ENCODE results near the gene FNIP2.

Gene FNIP2

GRCh38 chr4:158776106-158776505, 7.3 kb downstream of the FNIP2 start:
- DNase-seq (ENCODE audit: insufficient read length, low spot score): no peak
- no peak for TF ChIP-seq TAF1 (IDR thresholded peaks at IDR 0.05; ENCODE audit: low read depth, low read length)
- no peak for TF ChIP-seq POLR2AphosphoS5 (IDR thresholded peaks at IDR 0.05; ENCODE audit: low read depth, low read length)
- FAIRE-seq: no peak

GRCh38 chr4:158777423-158778155, 8.8 kb downstream of the FNIP2 start:
- TF ChIP-seq SPI1 (IDR thresholded peaks at IDR 0.05; ENCODE audit: low read depth, low read length) (no peak), POLR2A (IDR thresholded peaks at IDR 0.05; ENCODE audit: low read depth, low read length) (no peak), PAX5 (IDR thresholded peaks at IDR 0.05; ENCODE audit: insufficient read depth, low read length, severe bottlenecking) (no peak), TAF1 (IDR thresholded peaks at IDR 0.05; ENCODE audit: low read depth, low read length) (no peak), POLR2AphosphoS5 (IDR thresholded peaks at IDR 0.05; ENCODE audit: low read depth, low read length) (no peak), POU2F2 (IDR thresholded peaks at IDR 0.05; ENCODE audit: low read depth, low read length) (no peak)
- FAIRE-seq (peak; percentile 51), DNase-seq (ENCODE audit: insufficient read length, low spot score) (no peak)

GRCh38 chr4:158778156-158778711, 9.4 kb downstream of the FNIP2 start:
- peak; percentile 66 for FAIRE-seq
- DNase-seq (ENCODE audit: insufficient read length, low spot score): peak; percentile 6
- TF ChIP-seq SPI1 (IDR thresholded peaks at IDR 0.05; ENCODE audit: low read depth, low read length): peak; percentile 38; the same call in 1 of the 2 replicates
- TF ChIP-seq TAF1 (IDR thresholded peaks at IDR 0.05; ENCODE audit: low read depth, low read length): no peak
- no peak for TF ChIP-seq POLR2A (IDR thresholded peaks at IDR 0.05; ENCODE audit: low read depth, low read length)
- peak; percentile 88 for TF ChIP-seq POU2F2 (IDR thresholded peaks at IDR 0.05; ENCODE audit: low read depth, low read length)
- no peak for TF ChIP-seq POLR2AphosphoS5 (IDR thresholded peaks at IDR 0.05; ENCODE audit: low read depth, low read length)
- TF ChIP-seq PAX5 (IDR thresholded peaks at IDR 0.05; ENCODE audit: insufficient read depth, low read length, severe bottlenecking): no peak

GRCh38 chr4:158778712-158779111, 9.9 kb downstream of the FNIP2 start:
- DNase-seq (ENCODE audit: insufficient read length, low spot score): no peak
- FAIRE-seq: no peak
- TF ChIP-seq SPI1 (IDR thresholded peaks at IDR 0.05; ENCODE audit: low read depth, low read length) (no peak), TAF1 (IDR thresholded peaks at IDR 0.05; ENCODE audit: low read depth, low read length) (no peak), POLR2A (IDR thresholded peaks at IDR 0.05; ENCODE audit: low read depth, low read length) (no peak), POLR2AphosphoS5 (IDR thresholded peaks at IDR 0.05; ENCODE audit: low read depth, low read length) (no peak), POU2F2 (IDR thresholded peaks at IDR 0.05; ENCODE audit: low read depth, low read length) (no peak)

GRCh38 chr4:158781963-158782362, 13.1 kb downstream of the FNIP2 start:
- TF ChIP-seq POLR2A (IDR thresholded peaks at IDR 0.05; ENCODE audit: low read depth, low read length) (no peak), POLR2AphosphoS5 (IDR thresholded peaks at IDR 0.05; ENCODE audit: low read depth, low read length) (no peak), PAX5 (IDR thresholded peaks at IDR 0.05; ENCODE audit: insufficient read depth, low read length, severe bottlenecking) (no peak), TAF1 (IDR thresholded peaks at IDR 0.05; ENCODE audit: low read depth, low read length) (no peak), SPI1 (IDR thresholded peaks at IDR 0.05; ENCODE audit: low read depth, low read length) (no peak)
- DNase-seq (ENCODE audit: insufficient read length, low spot score) (no peak), FAIRE-seq (no peak)

- no peak for TF ChIP-seq POLR2AphosphoS5 (IDR thresholded peaks at IDR 0.05; ENCODE audit: low read depth, low read length)
- no peak for TF ChIP-seq POU2F2 (IDR thresholded peaks at IDR 0.05; ENCODE audit: low read depth, low read length)
- no peak for TF ChIP-seq SPI1 (IDR thresholded peaks at IDR 0.05; ENCODE audit: low read depth, low read length)
- TF ChIP-seq PAX5 (IDR thresholded peaks at IDR 0.05; ENCODE audit: insufficient read depth, low read length, severe bottlenecking): no peak
- no peak for FAIRE-seq
- no peak for DNase-seq (ENCODE audit: insufficient read length, low spot score)
These were observed 13.9 kb downstream of the FNIP2 start for GRCh38 chr4:158782551-158783360.

GRCh38 chr4:158783785-158784184, 15.0 kb downstream of the FNIP2 start:
- DNase-seq (ENCODE audit: insufficient read length, low spot score) (no peak), FAIRE-seq (no peak)
- TF ChIP-seq POLR2A (IDR thresholded peaks at IDR 0.05; ENCODE audit: low read depth, low read length) (no peak), POLR2AphosphoS5 (IDR thresholded peaks at IDR 0.05; ENCODE audit: low read depth, low read length) (no peak), TAF1 (IDR thresholded peaks at IDR 0.05; ENCODE audit: low read depth, low read length) (no peak), POU2F2 (IDR thresholded peaks at IDR 0.05; ENCODE audit: low read depth, low read length) (no peak), SPI1 (IDR thresholded peaks at IDR 0.05; ENCODE audit: low read depth, low read length) (no peak)

- no peak for FAIRE-seq
- TF ChIP-seq POU2F2 (IDR thresholded peaks at IDR 0.05; ENCODE audit: low read depth, low read length): no peak
- TF ChIP-seq POLR2AphosphoS5 (IDR thresholded peaks at IDR 0.05; ENCODE audit: low read depth, low read length): no peak
- no peak for TF ChIP-seq TAF1 (IDR thresholded peaks at IDR 0.05; ENCODE audit: low read depth, low read length)
- TF ChIP-seq SPI1 (IDR thresholded peaks at IDR 0.05; ENCODE audit: low read depth, low read length): no peak
- no peak for DNase-seq (ENCODE audit: insufficient read length, low spot score)
These were observed 16.9 kb downstream of the FNIP2 start for GRCh38 chr4:158785718-158786117.

- no peak for FAIRE-seq
- DNase-seq (ENCODE audit: insufficient read length, low spot score): no peak
- TF ChIP-seq POLR2AphosphoS5 (IDR thresholded peaks at IDR 0.05; ENCODE audit: low read depth, low read length) (no peak), PAX5 (IDR thresholded peaks at IDR 0.05; ENCODE audit: insufficient read depth, low read length, severe bottlenecking) (no peak), TAF1 (IDR thresholded peaks at IDR 0.05; ENCODE audit: low read depth, low read length) (no peak), SPI1 (IDR thresholded peaks at IDR 0.05; ENCODE audit: low read depth, low read length) (no peak), POU2F2 (IDR thresholded peaks at IDR 0.05; ENCODE audit: low read depth, low read length) (no peak), POLR2A (IDR thresholded peaks at IDR 0.05; ENCODE audit: low read depth, low read length) (no peak)
These were observed 17.3 kb downstream of the FNIP2 start for GRCh38 chr4:158786121-158786601.

Data from GM12891 (cell line).